ENCODE measurements around the gene MIA. TPM values are rescaled to one million over a fixed set of nuclear protein-coding genes. Genes with fewer than 3 reads are reported as not detected.
"Not testable (repeated sequence)": the region's sequence is repeated elsewhere in the genome, so short reads cannot be mapped to it uniquely, and the experiment has no call there.

The MIA gene
- total RNA-seq, 1 experiment from 2014 or later = 49.3 TPM

GRCh38 chr19:40778706-40779284 lies 3.5 kb downstream of the MIA start:
- Mint-ChIP-seq H3K4me3 (ENCODE audit: low read depth, unreplicated experiment) (peak overlapping the region; percentile 86), H3K9me3 (ENCODE audit: low read depth, unreplicated experiment) (no peaks in the 10 kb centered on the region), H3K36me3 (ENCODE audit: insufficient read depth, unreplicated experiment) (peaks cover 69% of the 10 kb centered on the region), H3K27ac (ENCODE audit: unreplicated experiment) (peak overlapping the region; percentile 85), H3K27me3 (ENCODE audit: unreplicated experiment) (no peaks in the 10 kb centered on the region), H3K4me1 (ENCODE audit: low read depth, unreplicated experiment) (peaks cover 30% of the 10 kb centered on the region)
- TF ChIP-seq, protein P1, sequence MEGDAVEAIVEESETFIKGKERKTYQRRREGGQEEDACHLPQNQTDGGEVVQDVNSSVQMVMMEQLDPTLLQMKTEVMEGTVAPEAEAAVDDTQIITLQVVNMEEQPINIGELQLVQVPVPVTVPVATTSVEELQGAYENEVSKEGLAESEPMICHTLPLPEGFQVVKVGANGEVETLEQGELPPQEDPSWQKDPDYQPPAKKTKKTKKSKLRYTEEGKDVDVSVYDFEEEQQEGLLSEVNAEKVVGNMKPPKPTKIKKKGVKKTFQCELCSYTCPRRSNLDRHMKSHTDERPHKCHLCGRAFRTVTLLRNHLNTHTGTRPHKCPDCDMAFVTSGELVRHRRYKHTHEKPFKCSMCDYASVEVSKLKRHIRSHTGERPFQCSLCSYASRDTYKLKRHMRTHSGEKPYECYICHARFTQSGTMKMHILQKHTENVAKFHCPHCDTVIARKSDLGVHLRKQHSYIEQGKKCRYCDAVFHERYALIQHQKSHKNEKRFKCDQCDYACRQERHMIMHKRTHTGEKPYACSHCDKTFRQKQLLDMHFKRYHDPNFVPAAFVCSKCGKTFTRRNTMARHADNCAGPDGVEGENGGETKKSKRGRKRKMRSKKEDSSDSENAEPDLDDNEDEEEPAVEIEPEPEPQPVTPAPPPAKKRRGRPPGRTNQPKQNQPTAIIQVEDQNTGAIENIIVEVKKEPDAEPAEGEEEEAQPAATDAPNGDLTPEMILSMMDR (IDR thresholded peaks at IDR 0.05; ENCODE audit: unreplicated experiment) = no peak
- DNase-seq = no peak
- BruUV-seq (replicated peaks) = no TSS peak
- intact Hi-C loops (cut with micrococcal nuclease; ENCODE audit: unreplicated experiment) = loop anchor here (10.0 kb wide), 1 partner anchor 114 kb away; no protein-coding TSS in a partner anchor
- CTCF ChIA-PET = interaction anchor here (0.6 to 2.9 kb wide), 11 partner anchors 16 to 563 kb away, joined by 3 to 15 read pairs (median 4); partner anchors contain the start of genes ACTMAP, COQ8B, EGLN2 and ITPKC

GRCh38 chr19:40780582-40780981 lies 5.3 kb downstream of the MIA start:
- H3K9me3 Mint-ChIP-seq (ENCODE audit: low read depth, unreplicated experiment) = no peaks in the 10 kb centered on the region
- H3K27ac Mint-ChIP-seq (ENCODE audit: unreplicated experiment) = no peak overlapping the region
- intact Hi-C loops (cut with micrococcal nuclease; ENCODE audit: unreplicated experiment) = no loop called here
- DNase-seq = no peak
- H3K27me3 Mint-ChIP-seq (ENCODE audit: unreplicated experiment) = no peaks in the 10 kb centered on the region
- CTCF ChIA-PET = no interaction called here
- TF ChIP-seq, protein P1 (IDR thresholded peaks at IDR 0.05; ENCODE audit: unreplicated experiment) = no peak
- H3K36me3 Mint-ChIP-seq (ENCODE audit: insufficient read depth, unreplicated experiment) = peaks cover 52% of the 10 kb centered on the region
- no peak overlapping the region for H3K4me3 Mint-ChIP-seq (ENCODE audit: low read depth, unreplicated experiment)
- no TSS peak for BruUV-seq (replicated peaks)
- peaks cover 16% of the 10 kb centered on the region for H3K4me1 Mint-ChIP-seq (ENCODE audit: low read depth, unreplicated experiment)

DNA sequence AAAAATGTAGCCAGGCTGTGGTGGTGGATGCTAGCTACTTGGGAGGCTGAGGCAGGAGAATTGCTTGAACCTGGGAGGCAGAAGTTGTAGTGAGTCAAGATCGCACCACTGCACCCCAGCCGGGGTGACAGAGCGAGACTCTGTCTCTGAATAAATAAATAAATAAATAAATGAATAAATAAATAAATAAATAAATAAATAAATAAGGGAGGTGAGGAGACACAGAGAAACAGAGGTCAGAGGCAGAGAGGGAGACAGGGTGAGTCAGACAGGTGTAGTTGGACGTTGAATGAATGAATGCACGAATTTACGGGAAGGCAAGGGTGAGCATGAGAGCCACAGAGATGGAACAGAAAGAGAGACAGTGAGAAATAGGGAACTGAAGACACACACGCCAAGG lies 5.8 kb downstream of the MIA start:
- H3K36me3 Mint-ChIP-seq (ENCODE audit: insufficient read depth, unreplicated experiment) = peaks cover 48% of the 10 kb centered on the region
- BruUV-seq (replicated peaks) = no TSS peak
- intact Hi-C loops (cut with micrococcal nuclease; ENCODE audit: unreplicated experiment) = no loop called here
- CTCF ChIA-PET = no interaction called here
- no peak for DNase-seq
- H3K27ac Mint-ChIP-seq (ENCODE audit: unreplicated experiment) = no peak overlapping the region
- H3K4me1 Mint-ChIP-seq (ENCODE audit: low read depth, unreplicated experiment) = peaks cover 11% of the 10 kb centered on the region
- H3K27me3 Mint-ChIP-seq (ENCODE audit: unreplicated experiment) = no peaks in the 10 kb centered on the region
- H3K4me3 Mint-ChIP-seq (ENCODE audit: low read depth, unreplicated experiment) = no peak overlapping the region
- no peaks in the 10 kb centered on the region for H3K9me3 Mint-ChIP-seq (ENCODE audit: low read depth, unreplicated experiment)
- TF ChIP-seq, protein P1 (IDR thresholded peaks at IDR 0.05; ENCODE audit: unreplicated experiment) = no peak

DNA sequence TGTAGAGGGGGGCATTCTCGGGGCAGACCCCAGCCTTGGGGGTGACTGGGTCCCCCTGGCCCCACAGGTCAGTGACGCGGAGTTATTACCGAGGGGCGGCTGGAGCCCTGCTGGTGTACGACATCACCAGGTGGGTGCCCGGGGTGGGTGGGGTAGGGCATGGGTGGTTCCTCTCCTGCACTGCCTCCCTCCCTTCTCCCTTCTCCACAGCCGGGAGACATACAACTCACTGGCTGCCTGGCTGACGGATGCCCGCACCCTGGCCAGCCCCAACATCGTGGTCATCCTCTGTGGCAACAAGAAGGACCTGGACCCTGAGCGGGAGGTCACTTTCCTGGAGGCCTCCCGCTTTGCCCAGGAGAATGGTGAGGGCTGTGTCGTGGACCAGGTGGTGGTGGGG lies 8.4 kb downstream of the MIA start:
- Mint-ChIP-seq H3K27ac (ENCODE audit: unreplicated experiment) (no peak overlapping the region), H3K4me1 (ENCODE audit: low read depth, unreplicated experiment) (peaks cover 5% of the 10 kb centered on the region), H3K36me3 (ENCODE audit: insufficient read depth, unreplicated experiment) (peaks cover 38% of the 10 kb centered on the region), H3K9me3 (ENCODE audit: low read depth, unreplicated experiment) (no peaks in the 10 kb centered on the region), H3K27me3 (ENCODE audit: unreplicated experiment) (no peaks in the 10 kb centered on the region), H3K4me3 (ENCODE audit: low read depth, unreplicated experiment) (no peak overlapping the region)
- CTCF ChIA-PET = no interaction called here
- TF ChIP-seq, protein P1 (IDR thresholded peaks at IDR 0.05; ENCODE audit: unreplicated experiment) = no peak
- BruUV-seq (replicated peaks) = no TSS peak
- DNase-seq = no peak
- intact Hi-C loops (cut with micrococcal nuclease; ENCODE audit: unreplicated experiment) = no loop called here

GRCh38 chr19:40784146-40784545 lies 8.8 kb downstream of the MIA start:
- BruUV-seq (replicated peaks); H3K27ac Mint-ChIP-seq (ENCODE audit: unreplicated experiment); H3K4me1 Mint-ChIP-seq (ENCODE audit: low read depth, unreplicated experiment); H3K9me3 Mint-ChIP-seq (ENCODE audit: low read depth, unreplicated experiment); H3K4me3 Mint-ChIP-seq (ENCODE audit: low read depth, unreplicated experiment); CTCF ChIA-PET; H3K27me3 Mint-ChIP-seq (ENCODE audit: unreplicated experiment); DNase-seq; intact Hi-C loops (cut with micrococcal nuclease; ENCODE audit: unreplicated experiment): not testable (repeated sequence)
- H3K36me3 Mint-ChIP-seq (ENCODE audit: insufficient read depth, unreplicated experiment) = peaks cover 35% of the 10 kb centered on the region

Measured in Calu3 (cell line).